HG02970 (cell line): ENCODE results near the gene NOC2L.
"Not testable (repeated sequence)": the region's sequence is repeated elsewhere in the genome, so short reads cannot be mapped to it uniquely, and the experiment has no call there.

Experiments used
- ATAC-seq: cut with Tn5 transposase; IDR thresholded peaks from one replicate; pipeline ENCODE4 v1.9.1; 2021; ENCODE audit warnings: mild to moderate bottlenecking, moderate library complexity, moderate number of reproducible peaks; ENCODE audit not compliant: unreplicated experiment, low FRiP score

The NOC2L gene

DNA sequence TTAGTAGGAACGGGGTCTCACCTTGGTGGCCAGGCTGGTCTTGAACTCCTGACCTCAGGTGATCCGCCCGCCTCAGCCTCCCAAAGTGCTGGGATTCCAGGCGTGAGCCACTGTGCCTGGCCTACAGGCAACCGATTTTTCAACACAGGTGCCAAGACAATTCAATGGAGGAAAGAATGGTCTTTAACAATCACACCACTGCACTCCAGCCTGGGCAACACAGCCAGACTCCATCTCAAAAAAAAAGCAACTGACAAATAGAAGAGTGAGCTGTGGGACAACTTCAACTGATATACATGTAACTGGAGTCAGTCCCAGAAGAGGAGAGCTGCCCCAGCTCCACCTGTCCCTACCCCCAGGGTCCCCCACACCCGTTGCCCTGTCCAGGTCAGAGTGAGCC, 35.5 kb upstream of the NOC2L start:
- ATAC-seq, result not testable (repeated sequence)

DNA sequence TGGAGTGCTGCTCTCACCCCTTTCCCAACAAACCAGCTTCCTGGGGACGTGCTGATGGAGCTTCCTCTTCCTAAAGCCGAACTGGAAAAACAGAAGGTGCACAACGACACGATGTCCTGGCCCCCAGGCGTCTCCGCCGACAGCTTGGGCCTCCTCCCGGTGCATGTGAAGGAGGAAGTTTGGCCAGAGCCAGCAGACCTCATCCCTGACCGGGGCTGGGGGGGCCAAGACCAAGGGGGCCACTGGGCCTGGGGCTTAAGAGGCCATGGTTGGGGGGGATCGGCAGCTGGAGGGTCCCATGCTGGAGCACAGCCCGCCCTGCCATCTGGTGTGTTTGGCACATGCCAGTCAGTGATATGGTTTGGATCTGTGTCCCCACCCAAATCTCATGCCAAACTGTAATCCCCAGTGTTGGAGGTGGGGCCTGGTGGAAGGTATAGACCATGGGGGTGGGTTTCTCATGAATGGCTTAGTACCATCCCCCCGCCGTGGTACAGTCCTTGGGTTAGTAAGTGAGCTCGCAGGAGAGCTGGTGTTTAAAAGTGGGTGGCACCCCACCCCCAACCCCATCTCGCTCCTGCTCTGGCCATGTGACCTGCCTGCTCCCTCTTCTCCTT, 34.4 kb upstream of the NOC2L start:
- ATAC-seq, result no peak

DNA sequence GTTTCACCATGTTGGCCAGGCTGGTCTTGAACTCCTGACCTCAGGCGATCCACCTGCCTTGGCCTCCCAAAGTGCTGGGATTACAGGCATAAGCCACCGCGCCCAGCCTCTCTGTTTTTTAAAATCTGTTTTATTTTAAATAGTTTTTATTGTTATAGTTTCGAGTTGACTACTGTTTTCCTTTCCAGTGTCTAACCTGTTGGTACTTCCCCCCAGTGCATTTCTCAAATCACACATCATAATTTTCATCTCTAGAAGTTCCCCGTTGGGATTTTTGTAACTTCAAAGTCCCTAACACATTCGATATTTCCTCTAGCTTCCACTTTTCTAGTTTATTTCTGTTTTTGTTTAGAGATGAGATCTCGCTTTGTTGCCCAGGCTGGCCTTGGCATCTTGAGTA, 33.3 kb upstream of the NOC2L start:
- ATAC-seq, result no peak

DNA sequence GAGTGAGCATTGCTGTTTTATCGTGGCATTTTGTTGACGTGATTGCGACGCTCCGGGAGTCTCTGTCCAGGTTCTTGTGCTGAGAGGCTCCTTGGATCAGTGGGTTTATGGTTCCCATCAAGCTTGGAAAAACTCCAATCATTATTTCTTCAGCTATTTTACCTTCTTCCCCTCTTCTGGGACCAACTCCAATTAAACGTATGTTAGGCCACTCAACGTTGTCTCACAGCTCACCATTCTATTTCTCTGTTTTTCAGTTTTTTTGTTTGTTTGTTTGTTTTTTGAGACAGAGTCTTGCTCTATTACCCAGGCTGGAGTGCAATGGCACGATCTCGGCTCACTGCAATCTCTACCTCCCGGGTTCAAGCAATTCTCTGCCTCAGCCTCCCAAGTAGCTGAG, 32.8 kb upstream of the NOC2L start:
- ATAC-seq, result no peak

DNA sequence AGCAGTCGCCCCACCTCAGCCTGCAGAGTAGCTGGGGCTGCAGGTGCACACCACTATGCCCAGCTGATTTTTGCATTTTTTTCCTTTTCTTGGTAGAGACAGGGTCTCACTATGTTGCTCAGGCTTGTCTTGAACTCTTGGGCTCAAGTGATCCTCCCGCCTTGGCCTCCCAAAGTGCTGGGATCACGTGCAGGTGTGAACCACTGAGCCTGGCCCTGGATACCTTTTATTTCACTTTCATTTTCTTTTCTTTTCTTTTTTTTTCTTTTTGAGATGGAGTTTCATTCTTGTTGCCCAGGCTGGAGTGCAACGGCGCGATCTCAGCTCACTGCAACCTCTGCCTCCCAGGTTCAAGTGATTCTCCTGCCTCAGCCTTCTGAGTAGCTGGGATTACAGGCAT, 32.2 kb upstream of the NOC2L start:
- not testable (repeated sequence) for ATAC-seq

DNA sequence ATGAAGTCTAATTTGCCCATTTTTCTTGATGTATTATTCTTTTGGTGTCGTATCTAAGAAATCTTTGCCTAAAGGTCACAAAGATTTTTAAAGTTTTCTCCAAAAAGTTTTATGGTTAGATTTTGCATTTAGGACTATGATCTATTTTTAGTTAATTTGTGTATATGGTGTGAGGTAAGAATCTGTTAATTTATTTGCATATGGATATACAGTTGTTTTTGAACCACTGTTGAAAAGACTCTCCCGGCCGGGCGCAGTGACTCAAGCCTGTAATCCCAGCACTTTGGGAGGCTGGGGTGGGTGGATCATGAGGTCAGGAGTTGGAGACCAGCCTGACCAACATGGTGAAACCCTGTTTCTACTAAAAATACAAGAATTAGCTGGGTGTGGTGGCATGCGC, 29.0 kb upstream of the NOC2L start:
- not testable (repeated sequence) for ATAC-seq

DNA sequence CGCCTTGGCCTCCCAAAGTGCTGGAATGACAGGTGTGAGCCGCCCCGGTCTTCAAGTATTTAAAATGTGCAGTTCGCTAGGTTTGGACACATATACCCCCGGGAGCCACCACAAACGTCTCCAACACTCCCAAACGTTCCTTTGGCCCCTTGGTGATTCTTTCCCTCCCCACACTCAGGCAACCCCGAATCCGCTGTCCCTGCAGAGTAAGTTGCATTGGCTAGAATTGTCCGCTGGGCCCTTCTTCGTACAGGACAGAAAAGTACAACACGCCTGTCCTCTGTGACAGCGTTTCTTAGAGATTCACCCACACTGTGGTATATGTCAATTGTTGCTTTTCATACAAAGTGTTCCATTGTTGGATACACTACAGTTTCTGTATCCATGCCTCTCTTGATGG, 26.1 kb upstream of the NOC2L start:
- ATAC-seq, result no peak

DNA sequence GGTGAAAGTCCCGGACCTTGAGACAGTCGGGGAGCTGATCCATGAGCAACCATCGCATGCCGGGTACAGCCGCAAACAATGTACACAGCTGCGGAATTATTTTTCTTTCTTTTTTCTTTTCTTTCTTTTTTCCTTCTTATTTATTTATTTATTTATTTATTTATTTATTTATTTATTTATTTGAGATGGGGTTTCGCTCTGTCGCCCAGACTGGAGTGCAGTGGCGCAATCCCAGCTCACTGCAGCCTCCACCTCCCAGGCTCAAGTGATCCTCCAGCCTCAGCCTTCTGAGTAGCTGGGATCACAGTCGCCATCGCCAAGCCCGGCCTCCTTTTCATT, 25.4 kb upstream of the NOC2L start:
- ATAC-seq, result no peak

DNA sequence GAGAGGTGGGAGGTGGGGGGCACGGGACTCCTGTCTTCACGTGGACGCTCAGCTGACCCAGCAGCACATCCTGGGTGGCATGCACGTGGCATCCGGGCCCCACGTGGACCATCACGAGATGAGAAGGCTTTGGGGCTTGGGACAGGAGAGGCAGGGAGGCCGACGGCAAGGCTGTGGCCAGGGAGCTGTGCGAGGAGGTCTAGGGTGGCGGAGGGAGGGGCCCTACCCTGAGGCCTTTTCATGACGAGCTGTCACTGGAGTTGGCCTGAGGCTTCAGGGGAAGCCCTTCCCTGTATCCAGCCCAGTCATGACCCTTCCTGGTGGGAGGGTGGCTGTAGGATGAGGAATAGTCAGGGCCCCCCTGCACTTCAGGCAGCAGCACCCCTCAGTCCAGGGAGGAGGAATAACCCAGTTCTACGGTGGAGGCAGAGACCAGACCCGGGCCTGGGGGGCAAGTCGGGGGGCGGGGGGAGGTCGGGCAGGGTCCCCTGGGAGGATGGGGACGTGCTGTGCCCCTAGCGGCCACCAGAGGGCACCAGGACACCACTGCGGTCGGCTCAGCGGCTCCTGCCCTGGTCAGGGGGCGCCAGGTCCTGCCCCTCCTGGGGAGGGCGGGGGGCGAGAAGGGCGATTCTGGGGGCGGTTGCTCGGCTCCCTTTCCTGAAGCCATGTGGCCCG, 24.9 kb upstream of the NOC2L start:
- no peak for ATAC-seq

DNA sequence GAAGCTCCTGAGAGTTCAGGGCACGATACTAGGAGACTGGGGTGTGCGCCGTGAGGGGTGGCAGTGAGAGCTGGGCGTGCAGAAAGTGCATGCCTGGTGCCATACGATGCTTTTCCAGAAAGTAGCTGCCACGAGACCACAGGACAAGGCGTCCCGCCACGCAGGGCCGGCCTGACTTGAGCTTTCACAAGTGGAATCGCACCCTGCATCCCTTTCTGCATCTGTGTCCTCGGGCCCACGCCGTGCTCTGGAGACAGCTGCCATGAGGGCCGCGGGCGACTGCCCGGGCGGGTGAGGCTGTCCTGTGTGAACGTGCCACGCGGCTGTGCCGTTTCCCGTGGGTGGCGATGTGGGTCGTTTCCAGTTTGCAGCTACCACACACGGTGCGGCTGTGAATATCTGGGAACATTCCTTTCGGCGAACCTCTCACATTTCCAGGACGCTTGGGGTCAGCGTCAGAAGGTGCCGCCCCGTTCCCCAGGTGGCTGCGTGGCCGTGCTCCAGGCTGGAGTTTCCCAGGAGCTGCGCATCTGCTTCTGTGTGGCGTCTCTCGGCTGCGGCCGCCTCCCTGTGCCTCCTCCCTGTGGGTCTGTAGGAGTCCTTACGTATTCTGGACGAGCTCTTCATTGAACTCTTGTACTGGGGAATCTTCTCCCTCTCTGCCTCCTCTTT, 23.8 kb upstream of the NOC2L start:
- no peak for ATAC-seq

DNA sequence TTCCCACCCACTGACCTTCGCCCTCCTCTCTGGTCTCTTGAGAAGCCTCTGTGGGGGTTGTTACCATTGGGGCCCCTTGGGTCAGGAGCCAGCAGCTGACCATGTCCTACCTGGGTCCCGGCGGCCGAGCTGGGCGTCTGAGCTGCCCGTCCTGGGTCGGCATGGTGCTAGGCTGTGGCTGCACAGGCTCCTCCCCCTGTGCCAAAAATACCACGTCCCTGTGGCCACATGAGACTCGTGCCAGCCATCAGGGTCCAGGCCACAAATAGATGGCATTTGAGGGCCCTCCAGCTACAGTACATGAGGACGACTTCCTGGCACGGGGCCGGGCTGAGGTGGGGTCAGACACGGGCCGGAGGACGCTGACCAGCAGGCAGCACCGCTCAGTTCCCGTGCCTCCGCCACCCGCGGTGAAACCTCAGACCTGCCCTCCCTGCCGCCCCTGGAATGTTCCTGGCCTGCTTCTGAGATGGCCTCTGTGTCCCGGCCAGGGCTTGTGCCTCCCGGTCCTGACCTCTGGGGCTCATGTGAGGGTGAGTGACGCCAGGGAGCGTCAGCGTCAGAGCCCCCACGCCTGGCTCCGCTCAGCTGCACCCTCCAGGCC, 23.0 kb upstream of the NOC2L start, which contains the start of gene PERM1:
TSS of gene PERM1 (minus strand) at position 139 of the 604 bp plus-strand sequence. CDS start 1,064 bp downstream, outside the sequence.
- no peak for ATAC-seq

DNA sequence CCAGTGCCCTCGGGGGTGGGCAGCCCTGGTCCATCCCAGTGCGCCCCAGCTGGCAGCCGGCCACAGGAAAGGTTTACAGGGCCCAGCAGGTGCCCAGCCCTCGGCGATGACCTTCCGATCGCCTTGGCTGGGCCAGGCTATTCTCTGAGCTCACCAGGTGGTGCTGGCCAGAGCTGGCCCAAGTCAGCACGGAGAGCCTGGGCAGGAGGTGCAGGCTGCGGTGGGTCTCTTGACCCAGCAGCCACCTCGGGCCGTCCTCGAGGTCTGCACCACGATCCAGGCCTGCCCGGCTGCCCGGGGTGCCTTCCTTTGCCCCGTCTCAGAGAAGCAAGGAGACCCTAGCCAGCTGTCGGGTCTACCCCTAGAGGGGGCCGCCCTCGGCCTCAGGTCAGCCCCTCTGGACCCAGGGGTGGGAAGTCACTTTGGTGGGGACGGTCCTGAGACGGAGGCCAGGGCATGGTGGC, 22.5 kb upstream of the NOC2L start:
- no peak for ATAC-seq

DNA sequence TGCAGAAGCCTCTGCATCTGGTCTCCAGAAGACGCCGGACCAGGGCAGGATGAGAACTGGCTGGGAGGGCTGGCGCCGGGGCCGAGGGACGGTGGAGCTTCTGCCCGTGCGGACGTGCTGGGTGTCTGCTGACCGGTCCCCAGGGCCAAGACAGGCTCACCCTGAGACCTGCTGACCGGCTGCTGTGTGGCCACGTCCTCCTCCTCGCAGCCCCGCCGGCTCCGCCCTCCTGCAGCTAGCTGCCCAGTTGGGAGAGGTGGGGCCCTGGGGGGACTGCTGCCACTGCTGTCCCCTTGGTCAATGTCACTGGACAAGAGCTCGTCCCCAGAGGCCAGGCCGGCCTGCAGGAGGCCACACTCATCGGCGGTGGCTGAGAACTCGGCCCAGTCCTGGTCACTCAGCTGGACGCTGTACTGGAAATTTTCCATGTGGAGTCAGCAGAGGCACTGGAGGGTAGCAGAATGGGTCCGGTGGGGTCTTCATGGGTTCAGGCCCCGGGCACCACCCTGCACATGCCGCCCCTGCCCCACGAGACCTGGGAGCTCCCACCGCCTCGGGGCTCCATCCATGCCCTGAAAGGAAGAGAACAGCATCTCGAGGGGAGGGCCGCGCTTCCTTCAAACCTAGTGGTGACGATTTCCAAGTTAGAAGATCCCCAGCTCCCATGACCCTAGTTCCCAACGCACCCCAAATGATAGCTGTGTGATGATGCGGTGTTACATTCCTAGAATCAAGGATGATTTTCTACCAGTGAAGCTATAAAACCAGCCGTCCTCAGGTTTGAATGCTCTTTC, 21.7 kb upstream of the NOC2L start:
- no peak for ATAC-seq

DNA sequence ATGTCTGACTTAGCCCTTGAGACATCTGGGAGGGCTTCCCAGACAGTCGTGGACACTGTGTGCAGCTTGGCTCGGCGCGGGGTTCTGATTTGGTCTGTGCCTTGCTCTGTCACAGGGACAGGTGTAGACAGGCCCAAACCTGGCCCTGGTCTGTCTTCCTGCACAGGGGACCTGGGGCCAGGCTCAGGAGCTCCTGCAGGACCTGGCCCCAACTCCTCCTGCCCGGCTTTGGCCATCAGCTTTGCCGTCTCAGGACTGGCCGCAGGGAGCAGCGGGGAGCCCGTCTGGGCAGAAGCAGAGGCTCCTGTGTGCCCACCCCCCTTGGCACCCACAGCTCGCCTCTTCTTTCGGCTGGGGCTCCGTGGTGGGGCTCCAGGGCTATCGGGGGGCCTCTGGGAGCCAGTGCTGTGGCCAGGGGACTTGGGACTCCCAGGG, 21.1 kb upstream of the NOC2L start:
- no peak for ATAC-seq

DNA sequence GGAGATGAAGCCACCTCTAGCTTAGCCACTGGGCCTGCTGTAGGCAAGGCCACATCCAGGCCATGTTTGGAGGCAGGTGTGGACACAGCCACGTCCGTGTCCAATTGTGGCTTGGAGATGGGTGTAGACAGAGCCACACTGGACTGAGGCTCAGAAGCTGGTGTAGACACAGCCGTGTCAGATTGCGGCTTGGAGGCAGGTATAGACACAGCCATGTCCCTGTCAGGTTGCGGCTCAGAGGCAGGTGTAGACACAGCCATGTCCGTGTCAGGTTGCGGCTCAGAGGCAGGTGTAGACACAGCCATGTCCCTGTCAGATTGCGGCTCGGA, 20.7 kb upstream of the NOC2L start:
- ATAC-seq, result no peak

DNA sequence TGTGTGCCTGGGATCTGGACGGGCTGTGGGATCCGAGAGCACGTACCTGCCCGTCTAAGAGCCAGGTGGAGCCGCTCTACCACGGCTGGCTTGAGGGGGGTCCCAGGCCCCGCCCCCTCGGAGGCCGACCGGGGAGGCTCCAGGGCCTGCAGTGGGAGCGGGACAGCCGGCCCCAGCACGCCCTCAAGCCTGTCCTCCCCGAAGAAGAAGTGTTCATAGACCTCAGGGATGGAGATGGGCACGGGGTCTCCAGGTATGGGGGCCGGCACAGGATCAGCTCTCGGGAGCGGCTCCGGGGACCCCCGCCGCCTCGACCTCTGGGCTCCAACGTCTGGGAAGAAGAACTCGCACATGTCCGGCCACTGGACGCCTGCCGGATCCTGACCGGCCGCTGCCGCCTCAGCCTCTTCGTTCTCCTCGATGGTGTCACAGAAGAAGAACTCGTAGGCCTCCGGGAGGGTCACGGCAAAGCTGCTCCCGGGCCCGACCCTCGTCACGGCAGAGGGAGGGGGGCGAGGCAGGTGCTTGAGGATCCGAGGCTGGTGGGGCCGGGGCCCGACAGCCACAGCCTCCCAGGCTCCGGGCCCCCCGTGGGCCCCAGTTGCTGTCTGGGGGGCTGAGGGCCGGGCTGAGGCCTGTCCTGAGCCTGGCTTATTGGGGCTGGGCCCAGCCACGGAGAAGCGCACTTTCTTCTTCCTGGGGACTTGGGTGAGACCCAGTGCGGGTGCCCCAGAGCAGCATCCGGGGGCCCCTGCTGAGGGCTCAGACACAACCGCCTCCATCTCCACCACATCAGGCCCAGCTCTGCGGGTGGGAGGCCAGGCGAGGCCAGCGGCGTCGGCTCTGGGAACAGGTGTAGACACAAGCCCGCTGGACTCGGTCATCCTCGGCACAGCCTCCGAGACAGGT, 20.0 kb upstream of the NOC2L start:
- no peak for ATAC-seq

DNA sequence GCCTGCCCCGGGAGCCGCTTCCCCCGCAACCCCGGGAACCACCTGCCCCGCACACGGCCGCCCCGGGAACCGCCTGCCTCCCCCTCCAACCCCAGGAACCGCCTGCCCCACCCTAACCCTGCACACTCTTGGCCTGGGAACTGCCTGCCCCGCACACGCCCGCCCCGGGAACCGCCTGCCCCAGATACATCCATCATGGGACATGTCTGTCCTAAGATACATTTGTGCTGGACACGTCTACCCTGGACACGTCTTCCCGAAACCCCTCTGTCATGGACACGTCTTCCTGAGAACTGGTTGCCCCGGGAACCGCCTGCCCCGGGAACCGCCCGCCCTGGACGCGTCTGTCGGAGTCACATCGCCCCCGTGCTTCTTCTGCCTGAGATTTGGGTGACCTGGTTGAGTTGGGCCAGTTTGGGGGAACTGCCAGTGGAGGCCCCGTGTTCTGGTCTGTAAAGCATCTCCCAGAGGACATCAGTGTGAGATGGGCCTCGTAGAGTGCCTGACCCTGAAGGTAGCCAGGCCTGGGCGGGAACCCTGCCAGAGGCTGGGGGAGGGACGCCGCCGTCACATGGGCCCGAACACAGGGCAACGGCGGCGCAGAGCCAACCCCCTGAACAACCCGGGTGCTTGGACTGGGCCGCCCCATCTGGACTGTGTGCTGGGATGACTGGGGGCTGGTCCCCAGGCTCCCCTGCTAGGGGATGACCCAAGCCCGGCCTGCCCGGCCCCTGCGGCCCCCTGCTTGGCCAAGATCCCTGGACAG, 19.2 kb upstream of the NOC2L start:
- no peak for ATAC-seq

DNA sequence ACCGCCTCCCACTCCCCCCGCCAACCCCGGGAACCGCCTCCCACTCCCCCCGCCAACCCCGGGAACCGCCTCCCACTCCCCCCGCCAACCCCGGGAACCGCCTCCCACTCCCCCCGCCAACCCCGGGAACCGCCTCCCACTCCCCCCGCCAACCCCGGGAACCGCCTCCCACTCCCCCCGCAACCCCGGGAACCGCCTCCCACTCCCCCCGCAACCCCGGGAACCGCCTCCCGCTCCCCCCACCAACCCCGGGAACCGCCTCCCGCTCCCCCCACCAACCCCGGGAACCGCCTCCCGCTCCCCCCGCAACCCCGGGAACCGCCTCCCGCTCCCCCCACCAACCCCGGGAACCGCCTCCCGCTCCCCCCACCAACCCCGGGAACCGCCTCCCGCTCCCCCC, 17.7 kb upstream of the NOC2L start:
- not testable (repeated sequence) for ATAC-seq
